Endometrial microvascular endothelial cells (primary cell): Measurements from ENCODE around the gene KLF1. TPM values are rescaled to one million over a fixed set of nuclear protein-coding genes. Genes with fewer than 3 reads are reported as not detected.

Experiments
- in situ Hi-C: cut with HindIII; loops from 2 replicates; pipeline ENCODE4 v1.10.0; 2017; ENCODE audit warnings: low sequenced_read_pairs, low pct_unique_long_range_greater_than_20kb; ENCODE audit errors: inconsistent ontology term
- total RNA-seq: library from RNA; depleted of rRNA; stranded (reverse); fragments of >200 nt; gene quantifications from one replicate; pipeline ENCODE4 v1.2.3, GENCODE V29; 2015; ENCODE audit errors: inconsistent ontology term

Gene KLF1
- total RNA-seq, 1 donor from 2014 or later: not detected

DNA sequence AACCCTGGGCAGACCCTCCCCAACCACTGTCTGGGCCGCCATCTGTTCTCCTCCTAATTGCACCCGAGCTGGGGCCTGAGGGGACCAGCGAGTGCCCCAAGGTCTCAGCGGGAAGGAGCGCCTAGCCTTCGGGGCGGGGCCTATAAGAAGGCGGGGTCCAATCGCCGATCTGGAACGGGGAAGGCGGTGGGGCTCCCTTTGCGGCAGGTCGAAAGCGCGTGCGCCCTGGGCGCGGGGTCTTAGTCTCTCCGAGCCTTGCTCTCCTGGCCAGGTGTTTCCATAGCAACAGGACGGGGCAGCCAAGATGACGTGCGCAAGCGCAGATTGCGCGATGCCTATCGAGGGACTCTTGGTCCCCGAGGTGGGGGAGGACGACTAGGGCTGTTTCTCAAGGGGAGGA lies 45.9 kb downstream of the KLF1 start:
- in situ Hi-C loops: no loop called here

DNA sequence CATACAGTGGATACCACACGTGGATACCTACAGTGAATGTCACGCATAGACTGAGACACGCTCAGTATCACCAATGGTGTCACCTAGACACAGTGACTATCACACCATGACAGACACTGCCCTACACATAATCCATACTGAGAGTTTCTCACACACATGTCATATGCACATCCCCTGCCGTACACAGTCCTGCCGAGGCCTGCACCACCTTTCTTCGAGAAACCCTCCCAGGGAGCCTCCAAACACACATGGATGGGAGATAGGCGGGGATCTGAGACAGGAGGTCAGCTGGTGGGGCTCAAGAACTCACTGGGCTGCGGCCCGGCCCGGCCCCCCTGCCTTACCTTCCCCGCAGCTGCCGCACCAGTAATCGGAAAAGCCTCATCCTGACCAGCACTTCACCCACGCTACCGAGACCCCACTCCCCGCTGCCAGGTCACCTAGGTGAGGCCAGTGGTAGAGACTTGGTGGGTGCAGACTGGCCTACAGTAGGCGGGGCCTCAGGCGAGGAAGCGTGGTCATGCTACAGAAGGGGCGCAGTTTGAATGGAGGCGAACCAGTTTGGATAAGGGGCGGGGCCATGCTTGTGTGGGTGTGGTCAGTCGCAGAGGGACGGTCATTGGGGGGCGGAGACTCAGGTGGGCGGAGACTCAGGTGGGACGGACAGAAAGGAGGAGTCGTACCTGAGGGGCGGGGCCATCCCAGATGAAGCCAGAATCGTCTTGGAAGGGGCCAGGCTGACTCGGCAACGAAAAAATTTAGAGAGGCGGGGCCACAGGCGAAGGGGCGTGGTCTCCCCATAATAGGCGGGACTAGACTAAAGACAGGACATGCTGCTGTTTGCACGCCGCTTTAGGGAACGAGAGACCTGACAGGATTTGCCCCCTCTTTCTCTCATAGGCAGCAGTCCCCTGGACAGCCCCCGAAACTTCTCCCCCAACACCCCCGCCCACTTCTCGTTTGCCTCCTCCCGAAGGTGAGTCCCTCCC lies 46.6 kb downstream of the KLF1 start:
- in situ Hi-C loops: no loop called here

DNA sequence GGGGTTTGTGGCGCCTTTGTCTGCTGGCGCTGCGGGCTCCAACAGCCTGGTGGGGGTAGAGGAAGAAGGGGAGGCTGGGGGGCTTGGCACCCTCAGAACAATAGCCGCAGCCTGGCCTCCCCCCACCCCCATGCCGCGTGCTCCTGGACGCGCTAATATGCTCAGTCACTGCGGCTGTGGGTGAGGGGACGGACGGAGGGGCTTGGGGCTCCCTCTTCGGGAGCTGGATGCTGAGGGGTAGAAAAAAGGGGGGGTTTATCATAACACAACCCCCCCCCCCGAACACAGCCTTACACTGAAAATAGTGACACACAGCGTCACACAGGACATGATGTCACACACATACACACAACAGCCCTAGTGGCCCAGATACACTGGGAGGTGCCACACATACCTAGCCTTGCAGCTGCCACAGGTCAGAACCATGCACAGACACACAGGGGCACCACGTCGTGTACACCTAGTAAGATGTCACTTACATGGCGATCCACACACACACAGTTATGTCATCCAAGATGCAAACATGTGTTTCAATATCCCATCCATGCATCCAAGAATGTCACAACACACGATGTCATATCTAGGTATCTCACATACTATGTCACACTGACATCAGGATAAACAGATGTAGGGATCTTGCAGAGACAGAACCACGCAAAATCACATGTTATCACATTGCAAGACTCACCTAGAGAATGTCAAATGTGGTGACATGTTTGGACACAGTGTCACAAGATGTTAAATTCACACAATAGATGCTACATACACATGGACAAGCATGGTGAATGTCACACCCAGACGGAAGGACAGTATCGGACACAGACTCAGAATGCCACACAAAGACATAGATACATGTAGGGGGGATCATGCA lies 47.9 kb downstream of the KLF1 start:
- in situ Hi-C loops: no loop called here

DNA sequence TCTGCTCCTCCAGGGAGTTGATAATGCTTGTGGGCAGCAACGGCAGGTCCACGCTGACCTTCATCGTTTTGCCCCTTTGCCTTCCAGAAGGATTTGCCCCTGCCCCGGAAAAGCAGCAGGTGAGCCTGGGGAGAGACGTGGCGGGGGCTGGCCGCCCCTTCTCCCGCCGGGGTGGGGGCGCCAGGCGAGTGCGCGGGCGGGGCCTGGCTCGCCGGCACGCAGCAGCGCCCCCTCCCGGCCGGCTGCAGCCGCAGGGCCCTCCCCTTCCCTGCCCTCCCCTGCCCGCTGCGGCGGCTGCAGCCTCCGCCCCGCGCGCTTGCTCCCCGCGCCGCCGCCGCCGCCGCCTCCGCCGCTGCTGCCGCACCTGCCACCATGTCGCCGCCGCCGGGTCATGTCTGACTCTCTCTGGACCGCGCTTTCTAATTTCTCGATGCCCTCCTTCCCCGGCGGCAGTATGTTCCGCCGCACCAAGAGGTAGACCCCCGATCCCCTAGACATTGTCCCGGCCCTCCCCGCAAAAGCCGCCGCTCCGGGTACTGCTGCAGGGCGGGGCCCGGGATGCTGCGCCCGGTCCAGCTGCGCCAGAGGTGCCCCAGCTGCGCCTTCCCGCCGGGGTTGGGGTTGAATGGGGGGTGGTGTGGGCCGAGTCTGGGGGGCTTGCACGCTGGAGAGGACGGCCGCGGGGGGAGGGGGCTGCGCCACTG lies 48.7 kb downstream of the KLF1 start, which contains the start of gene MAST1:
Gene MAST1 (plus strand): TSS at position 334 of the 704 bp plus-strand sequence. CDS start 58 bp downstream, at position 392.
- in situ Hi-C loops: no loop called here

DNA sequence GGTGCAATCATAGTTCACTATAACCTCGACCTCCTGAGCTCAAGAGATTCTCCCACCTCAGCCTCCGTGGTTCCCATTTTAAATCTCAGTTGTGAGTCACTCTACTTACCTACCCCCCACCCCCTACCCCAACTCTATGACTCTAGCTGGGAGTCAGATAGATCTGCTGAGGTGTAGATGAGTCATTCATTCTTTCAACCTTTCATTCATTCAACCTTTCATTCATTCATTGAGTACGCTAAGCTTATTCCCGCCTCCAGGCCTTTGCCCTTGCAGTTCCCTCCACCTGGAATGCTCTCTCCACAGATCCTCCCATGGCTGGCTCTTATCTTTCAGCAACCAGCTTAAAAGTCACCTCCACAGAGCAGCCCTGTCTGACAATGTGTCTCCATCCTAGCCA lies 49.8 kb downstream of the KLF1 start:
- in situ Hi-C loops: no loop called here

DNA sequence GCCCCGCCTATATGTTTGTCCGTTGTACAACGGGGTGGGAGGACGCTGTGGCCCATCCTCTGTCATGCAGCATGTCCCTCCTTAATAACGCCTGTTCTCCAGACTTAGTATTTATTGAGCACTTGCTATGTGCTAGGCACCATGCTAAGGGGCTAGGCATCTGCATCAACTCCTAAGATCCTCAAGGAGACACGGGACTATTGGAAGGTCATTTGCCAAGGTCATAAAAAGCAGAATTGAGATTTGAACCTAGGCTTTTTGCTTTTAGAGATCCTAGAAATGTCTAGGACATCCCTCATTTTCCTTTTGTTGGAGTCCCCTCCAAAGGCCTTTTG lies 50.5 kb downstream of the KLF1 start:
- in situ Hi-C loops: no loop called here

DNA sequence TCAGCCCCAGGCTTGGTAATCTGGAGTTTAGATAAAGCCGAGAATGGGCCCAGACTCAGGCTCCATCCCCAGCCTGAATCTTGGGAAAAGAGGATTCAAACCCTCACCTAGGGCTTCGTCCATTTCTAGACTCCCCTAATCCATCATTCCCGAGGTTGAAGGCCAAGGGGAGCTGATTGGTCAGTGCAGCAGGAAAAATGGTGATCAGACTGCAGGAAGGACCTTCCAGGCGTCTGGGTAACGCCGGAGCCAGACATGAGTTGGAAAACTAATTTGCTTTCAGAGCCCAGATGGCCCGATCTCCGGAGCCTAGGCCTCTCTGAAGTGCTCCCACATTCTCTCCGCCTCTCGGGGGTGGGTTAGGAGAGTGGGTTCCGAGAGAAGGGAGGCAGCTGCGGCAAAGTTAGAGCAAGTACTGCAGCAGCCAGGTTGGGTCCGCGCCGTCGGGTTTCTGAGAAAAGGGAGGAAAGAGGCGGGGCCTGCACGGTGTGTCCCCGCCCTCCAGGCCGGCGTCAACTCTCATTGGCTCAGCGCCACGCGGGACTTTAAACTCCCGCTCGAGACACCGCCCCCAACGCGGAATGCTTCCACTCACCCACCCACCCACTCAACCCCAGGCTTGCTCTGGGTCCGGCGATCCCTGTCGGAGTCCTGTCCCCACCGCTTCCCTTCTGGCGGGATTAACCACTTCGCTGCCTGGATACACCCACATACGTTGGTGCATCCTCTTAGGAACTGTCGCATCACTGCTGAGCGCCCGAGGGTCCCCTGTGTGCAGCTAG lies 51.8 kb downstream of the KLF1 start:
- in situ Hi-C loops: no loop called here

DNA sequence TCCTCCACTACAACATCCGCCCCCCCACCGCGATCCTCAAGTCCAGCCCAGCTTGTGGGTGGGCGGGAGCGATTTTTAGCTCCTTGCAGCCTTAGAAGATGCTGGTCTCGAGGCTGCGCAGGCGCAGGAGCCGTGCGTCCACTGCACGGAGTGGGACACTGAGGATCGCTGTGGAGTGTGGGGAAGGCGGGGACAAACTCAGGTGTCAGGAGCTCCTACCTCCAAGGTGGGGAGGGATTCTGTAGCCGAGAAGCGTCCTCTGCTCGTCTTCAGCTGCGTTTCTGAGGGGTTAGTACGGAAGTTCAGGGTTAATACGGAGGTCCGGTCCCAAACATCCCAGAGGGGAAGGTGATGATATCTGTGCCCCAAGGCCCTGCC lies 52.4 kb downstream of the KLF1 start, which contains the start of gene RTBDN:
Gene RTBDN (minus strand): TSS at position 14 of the 378 bp plus-strand sequence. CDS start 4,600 bp downstream, outside the sequence.
- in situ Hi-C loops: no loop called here

Other genes with a start within 250 kb of the KLF1 start
- gene MAN2B1, start 220.5 kb downstream of the KLF1 start, total RNA-seq: 58.4 TPM
- 5.5 TPM for gene WDR83, start 220.4 kb downstream of the KLF1 start, total RNA-seq
- gene DHPS, start 205.3 kb downstream of the KLF1 start, total RNA-seq: 86.4 TPM
- gene GNG14, start 199.2 kb downstream of the KLF1 start, total RNA-seq: not detected
- 7.2 TPM for gene FBXW9, start 190.6 kb downstream of the KLF1 start, total RNA-seq
- gene TNPO2, start 163.3 kb downstream of the KLF1 start, total RNA-seq: 23.1 TPM
- gene TRIR, start 152.5 kb downstream of the KLF1 start, total RNA-seq: 359 TPM
- 131 TPM for gene GET3, start 149.7 kb downstream of the KLF1 start, total RNA-seq
- not detected for gene BEST2, start 135.4 kb downstream of the KLF1 start, total RNA-seq
- gene HOOK2, start 111.6 kb downstream of the KLF1 start, total RNA-seq: 6.6 TPM
- 19.7 TPM for gene JUNB, start 95.7 kb downstream of the KLF1 start, total RNA-seq
- 259 TPM for gene PRDX2, start 85.4 kb downstream of the KLF1 start, total RNA-seq
- not detected for gene THSD8, start 85.1 kb downstream of the KLF1 start, total RNA-seq
- gene RNASEH2A, start 80.6 kb downstream of the KLF1 start, total RNA-seq: 40.8 TPM
- gene RTBDN, start 52.6 kb downstream of the KLF1 start, total RNA-seq: not detected
- 0.09 TPM for gene MAST1, start 48.7 kb downstream of the KLF1 start, total RNA-seq
- gene DNASE2, start 5.8 kb downstream of the KLF1 start, total RNA-seq: 35.1 TPM
- gene GCDH, start 4.0 kb upstream of the KLF1 start, total RNA-seq: 53.9 TPM
- gene SYCE2, start 32.1 kb upstream of the KLF1 start, total RNA-seq: not detected
- gene FARSA, start 46.5 kb upstream of the KLF1 start, total RNA-seq: 91.9 TPM
- gene CALR, start 51.4 kb upstream of the KLF1 start, total RNA-seq: 1,581 TPM
- gene RAD23A, start 58.7 kb upstream of the KLF1 start, total RNA-seq: 138 TPM
- gene GADD45GIP1, start 70.0 kb upstream of the KLF1 start, total RNA-seq: 41.4 TPM
- gene DAND5, start 82.4 kb upstream of the KLF1 start, total RNA-seq: not detected
- gene NFIX, start 108.3 kb upstream of the KLF1 start, total RNA-seq: 7.9 TPM
- gene LYL1, start 215.7 kb upstream of the KLF1 start, total RNA-seq: 135 TPM
- gene TRMT1, start 229.5 kb upstream of the KLF1 start, total RNA-seq: 53.1 TPM
- gene NACC1, start 231.1 kb upstream of the KLF1 start, total RNA-seq: 99.0 TPM